Measurements from ENCODE around the gene TRIM9.

DNA sequence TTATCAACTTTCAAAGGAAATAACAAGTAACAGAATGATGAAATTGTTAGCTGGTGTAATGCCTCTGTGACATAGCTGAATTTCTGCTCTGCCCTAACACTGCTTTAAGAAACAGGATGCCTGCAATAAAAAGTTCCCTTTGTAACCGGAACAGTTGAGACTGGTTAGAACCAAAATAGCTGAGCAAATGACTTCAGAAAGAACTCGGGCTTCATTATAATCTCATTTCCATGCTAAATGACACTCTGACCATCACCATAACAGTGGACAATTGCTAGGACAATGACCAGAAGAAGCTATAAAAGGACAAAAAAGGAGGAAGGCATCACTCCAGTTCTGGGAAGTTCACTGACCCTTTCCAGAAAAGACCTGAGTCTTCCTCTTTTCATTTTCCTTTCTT, 127.1 kb downstream of the TRIM9 start:
- TF ChIP-seq, protein P1, sequence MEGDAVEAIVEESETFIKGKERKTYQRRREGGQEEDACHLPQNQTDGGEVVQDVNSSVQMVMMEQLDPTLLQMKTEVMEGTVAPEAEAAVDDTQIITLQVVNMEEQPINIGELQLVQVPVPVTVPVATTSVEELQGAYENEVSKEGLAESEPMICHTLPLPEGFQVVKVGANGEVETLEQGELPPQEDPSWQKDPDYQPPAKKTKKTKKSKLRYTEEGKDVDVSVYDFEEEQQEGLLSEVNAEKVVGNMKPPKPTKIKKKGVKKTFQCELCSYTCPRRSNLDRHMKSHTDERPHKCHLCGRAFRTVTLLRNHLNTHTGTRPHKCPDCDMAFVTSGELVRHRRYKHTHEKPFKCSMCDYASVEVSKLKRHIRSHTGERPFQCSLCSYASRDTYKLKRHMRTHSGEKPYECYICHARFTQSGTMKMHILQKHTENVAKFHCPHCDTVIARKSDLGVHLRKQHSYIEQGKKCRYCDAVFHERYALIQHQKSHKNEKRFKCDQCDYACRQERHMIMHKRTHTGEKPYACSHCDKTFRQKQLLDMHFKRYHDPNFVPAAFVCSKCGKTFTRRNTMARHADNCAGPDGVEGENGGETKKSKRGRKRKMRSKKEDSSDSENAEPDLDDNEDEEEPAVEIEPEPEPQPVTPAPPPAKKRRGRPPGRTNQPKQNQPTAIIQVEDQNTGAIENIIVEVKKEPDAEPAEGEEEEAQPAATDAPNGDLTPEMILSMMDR (IDR thresholded peaks at IDR 0.05 in 4 of 5, conservative IDR thresholded peaks at IDR 0.05 in 1 of 5) = no peak
- TF ChIP-seq POLR2A (IDR thresholded peaks at IDR 0.05) = no peak

All from gastrocnemius medialis (tissue), 4 donors.